RWPE2 (cell line): Measurements from ENCODE around the gene NBR1.

ENCODE experiments used
- ATAC-seq: fragments of 200-7000 bp; cut with Tn5 transposase; 3 replicates; pipeline ENCODE4 v1.9.1; 2021; ENCODE audit warnings: low read depth
- DNase-seq: peaks from one replicate; pipeline ENCODE4 v3.0.0-alpha.2; 2020; ENCODE audit warnings: low spot score
- H3K27ac ChIP-seq: fragments of 450-650 bp; 2 replicates; pipeline ENCODE4 v1.5.1; 2017; ENCODE audit warnings: mild to moderate bottlenecking; ENCODE audit not compliant: poor library complexity, severe bottlenecking
- H3K27me3 ChIP-seq: fragments of 250-450 bp; sonication (Bioruptor Pico); 2 replicates; pipeline ENCODE4 v1.5.1; 2021; ENCODE audit warnings: mild to moderate bottlenecking, moderate library complexity; ENCODE audit not compliant: insufficient read depth, poor library complexity, severe bottlenecking
- H3K36me3 ChIP-seq: fragments of 250-450 bp; sonication (Bioruptor Pico); 2 replicates; pipeline ENCODE4 v1.5.1; 2020; ENCODE audit warnings: low read depth, mild to moderate bottlenecking, moderate library complexity
- H3K4me1 ChIP-seq: fragments of 250-450 bp; sonication (Bioruptor Pico); 2 replicates; pipeline ENCODE4 v1.5.1; 2021; ENCODE audit warnings: mild to moderate bottlenecking, moderate library complexity; ENCODE audit not compliant: insufficient read depth, poor library complexity, severe bottlenecking
- H3K4me3 ChIP-seq: fragments of 250-450 bp; sonication (Bioruptor Pico); 2 replicates; pipeline ENCODE4 v1.5.1; 2021; ENCODE audit warnings: mild to moderate bottlenecking, moderate library complexity; ENCODE audit not compliant: severe bottlenecking
- H3K9me3 ChIP-seq: fragments of 250-450 bp; sonication (Bioruptor Pico); 2 replicates; pipeline ENCODE4 v1.5.1; 2021; ENCODE audit warnings: mild to moderate bottlenecking, moderate library complexity; ENCODE audit not compliant: severe bottlenecking
- TF ChIP-seq, protein P1 (sequence below): fragments of 450-650 bp; IDR thresholded peaks from one replicate; pipeline ENCODE4 v1.5.1; 2017; ENCODE audit warnings: mild to moderate bottlenecking, moderate library complexity; ENCODE audit not compliant: poor library complexity, severe bottlenecking

The NBR1 gene

DNA sequence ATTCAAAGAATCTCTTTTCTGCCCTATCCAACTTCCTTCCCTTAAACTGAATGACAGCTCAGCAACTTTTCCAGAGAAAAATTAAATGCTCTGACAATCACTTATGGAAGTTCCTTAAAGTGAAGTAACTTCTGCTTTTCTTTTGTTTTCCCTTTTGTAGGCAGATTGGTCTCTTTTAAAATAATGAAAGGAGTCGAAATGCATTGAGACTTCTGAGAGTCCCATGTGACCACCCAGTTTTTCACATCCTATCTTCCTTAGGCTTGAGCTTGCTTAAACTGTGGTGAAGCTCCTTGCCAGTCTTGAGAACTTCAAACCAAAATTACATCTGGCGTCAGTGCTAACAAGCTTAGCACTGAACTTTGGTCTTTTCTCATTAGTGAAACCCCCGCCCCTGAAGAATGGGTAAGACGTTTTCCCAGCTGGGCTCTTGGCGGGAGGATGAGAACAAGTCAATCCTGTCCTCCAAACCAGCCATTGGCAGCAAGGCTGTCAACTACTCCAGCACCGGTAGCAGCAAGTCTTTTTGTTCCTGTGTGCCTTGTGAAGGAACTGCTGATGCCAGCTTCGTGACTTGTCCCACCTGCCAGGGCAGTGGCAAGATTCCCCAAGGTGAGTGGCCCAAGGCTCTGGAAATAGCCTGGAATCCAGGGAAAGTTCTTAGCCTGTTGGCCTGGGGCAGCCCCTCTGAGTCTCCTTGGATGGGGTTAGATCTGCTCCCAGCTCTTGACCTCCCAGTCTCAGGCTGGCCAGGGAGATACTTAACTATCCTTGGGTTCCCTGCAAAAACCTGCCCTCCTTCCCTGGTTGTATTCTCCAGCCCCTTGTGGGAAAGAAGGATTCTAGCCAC lies 41.9 kb downstream of the NBR1 start:
- no peaks in the 10 kb centered on the region for H3K9me3 ChIP-seq
- peaks cover 22% of the 10 kb centered on the region for H3K36me3 ChIP-seq
- no peak for ATAC-seq
- no peak for DNase-seq
- H3K4me1 ChIP-seq: peaks cover 11% of the 10 kb centered on the region
- H3K27ac ChIP-seq: peak overlapping the region; percentile 70
- H3K27me3 ChIP-seq: no peaks in the 10 kb centered on the region
- H3K4me3 ChIP-seq: peak overlapping the region; percentile 39
- TF ChIP-seq, protein P1, sequence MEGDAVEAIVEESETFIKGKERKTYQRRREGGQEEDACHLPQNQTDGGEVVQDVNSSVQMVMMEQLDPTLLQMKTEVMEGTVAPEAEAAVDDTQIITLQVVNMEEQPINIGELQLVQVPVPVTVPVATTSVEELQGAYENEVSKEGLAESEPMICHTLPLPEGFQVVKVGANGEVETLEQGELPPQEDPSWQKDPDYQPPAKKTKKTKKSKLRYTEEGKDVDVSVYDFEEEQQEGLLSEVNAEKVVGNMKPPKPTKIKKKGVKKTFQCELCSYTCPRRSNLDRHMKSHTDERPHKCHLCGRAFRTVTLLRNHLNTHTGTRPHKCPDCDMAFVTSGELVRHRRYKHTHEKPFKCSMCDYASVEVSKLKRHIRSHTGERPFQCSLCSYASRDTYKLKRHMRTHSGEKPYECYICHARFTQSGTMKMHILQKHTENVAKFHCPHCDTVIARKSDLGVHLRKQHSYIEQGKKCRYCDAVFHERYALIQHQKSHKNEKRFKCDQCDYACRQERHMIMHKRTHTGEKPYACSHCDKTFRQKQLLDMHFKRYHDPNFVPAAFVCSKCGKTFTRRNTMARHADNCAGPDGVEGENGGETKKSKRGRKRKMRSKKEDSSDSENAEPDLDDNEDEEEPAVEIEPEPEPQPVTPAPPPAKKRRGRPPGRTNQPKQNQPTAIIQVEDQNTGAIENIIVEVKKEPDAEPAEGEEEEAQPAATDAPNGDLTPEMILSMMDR: no peak

DNA sequence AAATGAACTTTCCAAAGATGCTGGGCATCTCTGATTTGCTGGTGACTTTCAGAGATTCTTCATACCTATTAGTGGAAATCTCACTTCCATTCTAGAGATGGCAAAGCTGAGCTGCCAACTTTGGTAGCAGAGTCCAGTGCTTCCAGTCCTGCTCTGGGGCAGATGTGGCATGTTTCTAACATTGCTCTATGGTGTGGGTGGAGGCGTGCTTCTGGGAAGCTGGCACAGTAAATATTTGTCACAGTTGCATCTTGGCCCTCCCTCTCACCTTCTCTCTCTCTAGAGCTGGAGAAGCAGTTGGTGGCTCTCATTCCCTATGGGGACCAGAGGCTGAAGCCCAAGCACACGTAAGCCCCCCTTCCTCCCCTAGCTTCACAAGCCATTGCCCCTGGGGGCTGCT lies 42.5 kb downstream of the NBR1 start:
- Histone ChIP-seq H3K9me3 (no peaks in the 10 kb centered on the region), H3K36me3 (peaks cover 18% of the 10 kb centered on the region), H3K4me3 (no peak overlapping the region), H3K27me3 (no peaks in the 10 kb centered on the region), H3K27ac (no peak overlapping the region), H3K4me1 (peaks cover 11% of the 10 kb centered on the region)
- DNase-seq (no peak), ATAC-seq (no peak)
- TF ChIP-seq, protein P1: no peak

DNA sequence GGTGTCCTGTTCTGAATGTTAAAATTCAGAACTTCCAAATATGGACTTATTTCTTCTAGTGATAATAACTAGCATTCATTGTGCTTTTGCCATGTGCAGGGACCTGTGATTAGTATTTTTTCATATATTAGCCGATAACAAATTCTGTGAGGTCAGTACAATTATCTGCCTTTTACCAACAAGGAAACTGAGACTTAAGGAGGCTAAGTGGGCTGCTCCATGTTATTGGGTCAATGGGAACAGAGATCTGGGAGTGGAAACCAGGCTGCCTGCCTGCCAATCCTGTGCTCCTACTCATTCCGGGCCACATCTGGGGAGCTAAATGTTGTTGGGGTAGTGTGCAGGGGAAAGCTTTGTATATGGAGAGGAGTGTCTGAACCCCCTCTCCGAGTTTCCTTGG lies 44.3 kb downstream of the NBR1 start:
- no peak for ATAC-seq
- DNase-seq: no peak
- TF ChIP-seq, protein P1: no peak
- H3K27me3 ChIP-seq: no peaks in the 10 kb centered on the region
- H3K36me3 ChIP-seq: peaks cover 8% of the 10 kb centered on the region
- H3K9me3 ChIP-seq: no peaks in the 10 kb centered on the region
- no peak overlapping the region for H3K4me3 ChIP-seq
- H3K4me1 ChIP-seq: peaks cover 10% of the 10 kb centered on the region
- no peak overlapping the region for H3K27ac ChIP-seq

DNA sequence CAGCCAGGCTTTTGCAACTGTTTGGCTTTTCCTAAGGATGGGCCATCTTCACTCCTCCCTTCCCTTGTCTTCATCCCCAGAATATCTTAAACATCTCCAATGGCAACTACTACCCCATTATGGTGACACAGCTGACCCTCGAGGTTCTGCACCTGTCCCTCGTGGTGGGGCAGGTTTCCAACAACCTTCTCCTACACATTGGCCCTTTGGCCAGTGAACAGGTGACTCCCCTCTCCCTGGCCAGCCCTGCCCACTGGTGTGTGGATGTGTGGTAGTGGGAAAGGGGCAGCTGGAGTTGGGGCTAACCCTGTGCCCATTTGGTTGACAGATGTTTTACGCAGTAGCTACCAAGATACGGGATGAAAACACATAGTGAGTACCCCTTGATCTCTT lies 45.4 kb downstream of the NBR1 start:
- H3K4me1 ChIP-seq: no peaks in the 10 kb centered on the region
- H3K36me3 ChIP-seq: no peaks in the 10 kb centered on the region
- DNase-seq: no peak
- H3K27me3 ChIP-seq: no peaks in the 10 kb centered on the region
- no peak for ATAC-seq
- no peaks in the 10 kb centered on the region for H3K9me3 ChIP-seq
- no peak overlapping the region for H3K4me3 ChIP-seq
- TF ChIP-seq, protein P1: no peak
- no peak overlapping the region for H3K27ac ChIP-seq
